ENCODE measurements around the gene EDN3. TPM values are rescaled to one million over a fixed set of nuclear protein-coding genes. Genes with fewer than 3 reads are reported as not detected.
A peak's percentile ranks its signal among the peaks of the same experiment; 100 is the strongest.

EDN3 gene
- total RNA-seq, 2 donors from 2014 or later, result not detected

GRCh38 chr20:59301343-59302007, 1.1 kb downstream of the EDN3 start:
- Histone ChIP-seq H3K27ac (ENCODE audit: low read depth, low read length) (no peak overlapping the region), H3K9me3 (ENCODE audit: control insufficient read depth, low read length) (no peaks in the 10 kb centered on the region), H3K4me3 (ENCODE audit: low read length) (no peak overlapping the region), H3K4me1 (ENCODE audit: control insufficient read depth, insufficient read depth, low read length) (peaks cover 2% of the 10 kb centered on the region), H3K9ac (ENCODE audit: extremely low read depth, low read length, poor library complexity, severe bottlenecking) (no peak overlapping the region), H3K36me3 (ENCODE audit: control insufficient read depth, insufficient read depth, low read length) (no peaks in the 10 kb centered on the region), H3K27me3 (ENCODE audit: control insufficient read depth, insufficient read depth, low read length, poor library complexity, severe bottlenecking) (peaks cover 87% of the 10 kb centered on the region)
- Mint-ChIP-seq H3K4me3 (peak overlapping the region; percentile 48), H3K9me3 (no peaks in the 10 kb centered on the region), H3K27ac (no peak overlapping the region), H3K36me3 (ENCODE audit: low read depth) (no peaks in the 10 kb centered on the region), H3K27me3 (ENCODE audit: insufficient read depth) (peaks cover 95% of the 10 kb centered on the region), H3K4me1 (peaks cover 3% of the 10 kb centered on the region)
- no peak for DNase-seq
- WGBS, 2 experiments (ENCODE audit: insufficient coverage in 1 of 2, insufficient read length in 1 of 2), result 88 to 91% methylated on average over 11 to 17 of the region's 17 CpGs
- TF ChIP-seq CTCF (conservative IDR thresholded peaks at IDR 0.05), result no peak

GRCh38 chr20:59305908-59306655, 5.7 kb downstream of the EDN3 start:
- no peak overlapping the region for H3K9ac ChIP-seq (ENCODE audit: extremely low read depth, low read length, poor library complexity, severe bottlenecking)
- 90 to 96% methylated on average over 5 to 7 of the region's 7 CpGs for WGBS, 2 experiments (ENCODE audit: insufficient coverage in 1 of 2, insufficient read length in 1 of 2)

GRCh38 chr20:59307270-59307669, 6.9 kb downstream of the EDN3 start:
- Mint-ChIP-seq H3K9me3 (no peaks in the 10 kb centered on the region), H3K4me1 (peaks cover 25% of the 10 kb centered on the region), H3K36me3 (ENCODE audit: low read depth) (no peaks in the 10 kb centered on the region), H3K4me3 (no peak overlapping the region), H3K27me3 (ENCODE audit: insufficient read depth) (peaks cover 51% of the 10 kb centered on the region), H3K27ac (no peak overlapping the region)
- WGBS, 2 experiments (ENCODE audit: insufficient coverage in 1 of 2, insufficient read length in 1 of 2), result 95 to 100% methylated on average over 2 to 3 of the region's 3 CpGs
- H3K9ac ChIP-seq (ENCODE audit: extremely low read depth, low read length, poor library complexity, severe bottlenecking), result no peak overlapping the region
- peaks cover 8% of the 10 kb centered on the region for H3K4me1 ChIP-seq (ENCODE audit: control insufficient read depth, insufficient read depth, low read length)
- H3K9me3 ChIP-seq (ENCODE audit: control insufficient read depth, low read length), result no peaks in the 10 kb centered on the region
- peaks cover 30% of the 10 kb centered on the region for H3K27me3 ChIP-seq (ENCODE audit: control insufficient read depth, insufficient read depth, low read length, poor library complexity, severe bottlenecking)
- H3K4me3 ChIP-seq (ENCODE audit: low read length), result no peak overlapping the region
- TF ChIP-seq CTCF (conservative IDR thresholded peaks at IDR 0.05), result no peak
- no peaks in the 10 kb centered on the region for H3K36me3 ChIP-seq (ENCODE audit: control insufficient read depth, insufficient read depth, low read length)
- H3K27ac ChIP-seq (ENCODE audit: low read depth, low read length), result no peak overlapping the region
- no peak for DNase-seq

More at GRCh38 chr20:59305908-59306655, 5.7 kb downstream of the EDN3 start:
- Mint-ChIP-seq H3K4me1 (peaks cover 25% of the 10 kb centered on the region), H3K27ac (no peak overlapping the region), H3K27me3 (ENCODE audit: insufficient read depth) (peaks cover 63% of the 10 kb centered on the region), H3K36me3 (ENCODE audit: low read depth) (no peaks in the 10 kb centered on the region), H3K9me3 (no peaks in the 10 kb centered on the region), H3K4me3 (no peak overlapping the region)
- no peak for TF ChIP-seq CTCF (conservative IDR thresholded peaks at IDR 0.05)
- H3K4me3 ChIP-seq (ENCODE audit: low read length), result no peak overlapping the region
- H3K36me3 ChIP-seq (ENCODE audit: control insufficient read depth, insufficient read depth, low read length), result no peaks in the 10 kb centered on the region
- no peaks in the 10 kb centered on the region for H3K9me3 ChIP-seq (ENCODE audit: control insufficient read depth, low read length)
- H3K27ac ChIP-seq (ENCODE audit: low read depth, low read length), result no peak overlapping the region
- DNase-seq, result no peak
- peaks cover 42% of the 10 kb centered on the region for H3K27me3 ChIP-seq (ENCODE audit: control insufficient read depth, insufficient read depth, low read length, poor library complexity, severe bottlenecking)
- peaks cover 8% of the 10 kb centered on the region for H3K4me1 ChIP-seq (ENCODE audit: control insufficient read depth, insufficient read depth, low read length)
